Measurements from ENCODE around the gene DCAF17.

DNA sequence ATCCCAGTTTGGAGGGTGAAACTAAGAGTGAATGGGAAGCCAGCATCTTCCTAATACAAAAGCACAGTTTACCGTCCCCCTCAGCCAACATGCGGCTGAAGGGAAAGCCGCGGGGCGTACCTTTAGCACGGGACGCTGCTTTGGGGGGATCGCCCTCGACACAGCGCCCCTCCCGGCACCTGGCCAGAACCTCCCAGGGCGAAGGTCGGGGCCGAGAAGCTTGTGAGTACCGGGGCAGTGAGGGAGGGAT, 338 bp upstream of the DCAF17 start, which contains the start of gene METTL8:
- TF ChIP-seq, protein P1, sequence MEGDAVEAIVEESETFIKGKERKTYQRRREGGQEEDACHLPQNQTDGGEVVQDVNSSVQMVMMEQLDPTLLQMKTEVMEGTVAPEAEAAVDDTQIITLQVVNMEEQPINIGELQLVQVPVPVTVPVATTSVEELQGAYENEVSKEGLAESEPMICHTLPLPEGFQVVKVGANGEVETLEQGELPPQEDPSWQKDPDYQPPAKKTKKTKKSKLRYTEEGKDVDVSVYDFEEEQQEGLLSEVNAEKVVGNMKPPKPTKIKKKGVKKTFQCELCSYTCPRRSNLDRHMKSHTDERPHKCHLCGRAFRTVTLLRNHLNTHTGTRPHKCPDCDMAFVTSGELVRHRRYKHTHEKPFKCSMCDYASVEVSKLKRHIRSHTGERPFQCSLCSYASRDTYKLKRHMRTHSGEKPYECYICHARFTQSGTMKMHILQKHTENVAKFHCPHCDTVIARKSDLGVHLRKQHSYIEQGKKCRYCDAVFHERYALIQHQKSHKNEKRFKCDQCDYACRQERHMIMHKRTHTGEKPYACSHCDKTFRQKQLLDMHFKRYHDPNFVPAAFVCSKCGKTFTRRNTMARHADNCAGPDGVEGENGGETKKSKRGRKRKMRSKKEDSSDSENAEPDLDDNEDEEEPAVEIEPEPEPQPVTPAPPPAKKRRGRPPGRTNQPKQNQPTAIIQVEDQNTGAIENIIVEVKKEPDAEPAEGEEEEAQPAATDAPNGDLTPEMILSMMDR (IDR thresholded peaks at IDR 0.05; ENCODE audit: low read depth, low read length, missing input control): no peak
- TF ChIP-seq EGR1 (IDR thresholded peaks at IDR 0.05; ENCODE audit: low read depth in 2 of 2): no peak
- no peak for TF ChIP-seq JUND (IDR thresholded peaks at IDR 0.05)
- TF ChIP-seq SP1 (IDR thresholded peaks at IDR 0.05): no peak
- peak; percentile 7 for TF ChIP-seq TAF1 (conservative IDR thresholded peaks at IDR 0.05)
- TF ChIP-seq GABPA (IDR thresholded peaks at IDR 0.05 in 1 of 2, conservative IDR thresholded peaks at IDR 0.05 in 1 of 2): no peak
- TF ChIP-seq NR2F2 (IDR thresholded peaks at IDR 0.05): no peak
- TF ChIP-seq, protein P2, sequence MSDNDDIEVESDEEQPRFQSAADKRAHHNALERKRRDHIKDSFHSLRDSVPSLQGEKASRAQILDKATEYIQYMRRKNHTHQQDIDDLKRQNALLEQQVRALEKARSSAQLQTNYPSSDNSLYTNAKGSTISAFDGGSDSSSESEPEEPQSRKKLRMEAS (IDR thresholded peaks at IDR 0.05): no peak

All from liver (tissue), 3 donors.